NCI-H128 (cell line): Measurements from ENCODE around the gene PTPRE.
"Not testable (repeated sequence)": the region's sequence is repeated elsewhere in the genome, so short reads cannot be mapped to it uniquely, and the experiment has no call there.

Experiments
- DNase-seq: peaks from one replicate; lab custom pipeline; 2025; ENCODE audit not compliant: unreplicated experiment; lab: John Stamatoyannopoulos, UW

Gene PTPRE

DNA sequence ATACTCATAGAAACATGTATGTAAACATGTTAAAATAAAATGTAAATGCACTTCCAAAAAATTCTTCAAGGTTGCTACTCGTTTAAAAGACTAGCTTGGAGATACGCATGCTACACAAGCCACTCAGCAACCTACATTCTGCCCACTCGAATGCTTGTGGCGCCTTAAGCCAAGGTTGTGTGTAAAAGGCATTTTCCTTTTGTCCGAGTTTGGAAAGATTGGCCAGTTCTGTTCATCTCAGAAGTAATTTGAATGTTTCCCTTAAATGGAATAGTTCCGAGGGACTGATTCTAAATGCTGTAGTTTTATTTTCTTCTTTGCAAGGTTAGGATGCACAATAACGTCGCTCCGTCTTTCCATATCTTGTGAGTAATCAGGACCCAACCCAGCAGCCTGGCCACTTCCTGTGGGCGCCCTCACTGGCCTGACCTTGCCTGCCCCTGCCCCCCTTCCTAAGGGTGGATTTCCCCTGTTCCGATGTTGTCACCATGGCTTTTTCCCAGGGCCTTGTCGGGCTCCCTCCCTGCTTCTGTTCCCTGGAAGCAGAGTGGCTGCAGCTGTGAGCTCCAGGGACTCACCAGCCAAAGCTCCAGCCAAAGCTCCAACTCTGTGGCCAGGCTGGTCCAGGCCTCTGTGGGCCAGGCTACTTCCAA, 70.6 kb downstream of the PTPRE start:
- DNase-seq: no peak

DNA sequence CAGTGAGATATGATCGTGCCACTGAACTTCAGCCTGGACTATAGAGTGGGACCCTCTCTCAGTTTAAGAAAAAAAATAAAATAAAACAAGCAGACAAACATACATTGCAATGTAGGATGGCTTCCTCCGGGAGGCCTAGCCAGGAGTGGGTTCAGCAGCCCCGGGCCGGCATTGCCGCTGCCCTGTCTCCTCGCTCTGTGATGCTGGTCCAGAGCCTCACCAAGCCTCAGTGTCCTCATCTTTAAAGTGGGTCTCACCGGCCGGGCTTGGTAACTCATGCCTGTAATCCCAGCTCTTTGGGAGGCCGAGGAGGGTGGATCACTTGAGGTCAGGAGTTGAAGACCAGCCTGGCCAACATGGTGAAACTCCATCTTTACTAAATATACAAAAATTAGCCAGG, 71.6 kb downstream of the PTPRE start:
- DNase-seq: no peak

DNA sequence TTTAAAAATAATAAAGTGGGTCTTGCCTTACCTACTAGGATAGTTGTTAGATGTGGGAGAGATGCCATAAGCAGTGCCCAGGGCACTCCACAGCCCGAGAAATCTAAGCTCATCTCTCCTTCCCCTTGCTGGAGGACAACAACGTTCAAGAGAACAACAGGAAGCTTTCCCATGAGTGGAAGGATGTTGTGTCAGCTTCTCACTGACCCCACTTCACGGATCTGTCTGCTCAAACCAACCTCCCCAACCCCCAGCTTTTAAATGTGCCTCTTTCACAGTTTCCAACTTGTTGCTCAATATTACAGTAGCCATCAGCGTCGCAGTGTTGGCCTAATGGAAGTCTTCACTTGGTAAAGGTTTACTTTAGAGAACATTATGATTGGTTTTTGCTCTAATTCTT, 72.1 kb downstream of the PTPRE start:
- no peak for DNase-seq

DNA sequence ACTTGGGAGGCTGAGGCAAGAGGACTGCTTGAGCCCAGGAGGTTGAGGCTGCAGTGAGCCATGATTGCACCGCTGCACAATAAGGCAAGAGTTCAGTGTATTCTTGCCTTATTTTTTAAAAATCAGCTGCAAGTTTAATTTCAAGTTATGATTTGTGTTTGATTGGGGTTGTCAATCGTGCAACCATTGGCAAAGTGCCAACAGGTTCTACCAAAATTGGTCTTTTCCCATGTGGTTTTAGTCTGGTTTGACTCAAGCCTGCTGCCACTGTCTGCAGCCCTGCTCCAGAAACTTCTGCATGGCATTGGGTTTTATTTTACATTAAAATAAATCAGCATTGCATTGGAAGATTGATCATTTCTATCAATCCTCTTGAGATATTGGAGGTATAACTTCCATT, 72.7 kb downstream of the PTPRE start:
- no peak for DNase-seq

DNA sequence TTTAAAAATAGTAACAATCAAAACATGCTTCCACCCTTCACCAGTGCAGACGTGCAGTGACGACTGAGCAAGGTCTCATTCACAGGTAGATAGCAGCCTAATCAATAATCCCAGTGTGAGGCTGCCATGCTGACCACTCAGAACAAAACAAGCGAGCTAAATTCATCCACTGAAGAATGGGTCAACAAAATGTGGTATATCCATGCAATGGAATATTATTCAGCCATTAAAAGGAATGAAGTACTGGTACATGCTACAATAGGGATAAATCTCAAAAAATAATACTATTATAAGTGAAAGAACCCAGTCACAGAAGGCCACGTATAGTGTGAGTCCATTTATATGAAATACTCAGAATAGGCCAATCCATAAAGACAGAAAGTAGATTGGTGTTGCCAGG, 74.0 kb downstream of the PTPRE start:
- no peak for DNase-seq

DNA sequence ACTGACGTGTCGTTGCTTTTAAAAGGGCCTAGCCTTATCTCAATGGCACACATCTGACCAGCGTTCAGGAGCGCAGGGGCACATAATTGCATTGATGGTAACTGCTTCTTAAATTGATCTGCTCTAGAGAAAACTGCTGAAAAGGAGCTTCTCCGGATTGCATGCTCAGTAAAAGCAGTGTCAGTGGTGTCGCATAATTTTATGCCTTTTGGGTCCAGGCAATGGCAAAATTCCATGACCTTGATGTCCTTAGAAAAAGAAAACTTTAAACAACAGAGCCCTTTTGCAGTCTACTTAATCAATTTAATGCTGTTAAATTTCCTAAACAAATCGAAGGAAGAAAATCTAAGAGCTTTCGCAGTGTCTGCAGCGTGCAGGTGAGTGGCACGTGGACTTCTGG, 75.7 kb downstream of the PTPRE start:
- DNase-seq: no peak

GRCh38 chr10:127983344-127984100, 76.6 kb downstream of the PTPRE start:
- DNase-seq: no peak

DNA sequence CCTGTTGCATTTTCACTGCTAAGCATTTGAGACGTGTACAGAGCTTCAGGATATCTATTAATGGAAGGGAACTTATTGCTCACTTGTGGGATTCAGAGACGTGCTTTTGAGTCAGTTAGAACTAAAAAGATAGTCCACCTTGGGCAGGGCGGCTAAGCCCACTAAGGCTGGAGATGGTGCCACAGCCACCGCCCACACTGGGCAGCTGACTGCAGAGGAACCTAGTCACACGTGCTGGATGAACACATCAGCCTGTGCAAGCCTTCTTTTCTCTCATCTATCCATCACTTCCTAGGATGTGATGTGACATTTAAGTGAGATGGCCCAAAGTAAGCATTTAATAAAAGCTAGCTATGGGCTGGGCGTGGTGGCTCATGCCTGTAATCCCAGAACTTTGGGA, 78.0 kb downstream of the PTPRE start:
- DNase-seq: no peak

- DNase-seq: no peak
These were observed 79.9 kb downstream of the PTPRE start for GRCh38 chr10:127986531-127987466.

DNA sequence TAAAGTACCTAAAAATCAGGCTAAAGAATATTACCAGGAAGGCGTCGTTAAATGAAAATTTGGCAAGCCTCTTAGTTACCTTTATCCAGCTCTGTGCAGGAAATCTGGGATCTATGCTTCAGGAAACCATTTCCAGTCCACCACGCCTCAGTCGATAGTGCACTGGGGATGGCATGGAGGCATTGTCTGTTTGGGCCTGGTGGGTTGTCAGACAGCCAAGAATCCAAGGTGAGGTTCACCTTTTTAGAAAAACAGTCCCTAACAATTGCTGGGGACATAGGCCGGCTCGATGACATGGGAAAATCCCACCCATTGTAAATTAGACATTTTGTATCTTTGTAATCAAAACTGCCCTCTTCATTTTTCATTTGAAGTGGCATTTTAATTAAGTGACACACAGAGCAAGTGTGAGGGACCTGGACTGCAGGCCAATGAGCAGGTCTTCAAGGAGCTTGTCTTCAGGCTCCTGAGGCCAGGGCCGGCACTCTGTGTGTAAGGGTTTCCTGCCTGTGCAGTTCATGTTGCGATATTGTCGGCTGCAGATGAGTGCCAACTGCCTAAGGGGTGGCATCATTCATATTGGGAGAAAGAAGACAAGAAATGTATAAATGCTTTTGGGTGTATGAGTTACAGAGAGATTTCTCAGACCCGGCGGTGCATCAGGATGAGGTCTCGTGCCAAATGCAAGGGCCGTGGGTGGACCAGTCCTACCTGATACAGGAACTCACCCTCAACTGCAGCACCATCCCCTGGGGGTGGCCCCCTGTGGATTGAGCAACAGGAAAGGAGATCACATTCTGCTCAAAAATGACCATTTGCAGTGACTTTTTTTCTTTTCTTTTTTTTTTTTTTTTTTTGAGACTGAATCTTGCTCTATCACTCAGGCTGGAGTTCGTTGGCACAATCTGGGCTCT, 80.8 kb downstream of the PTPRE start:
- no peak for DNase-seq

DNA sequence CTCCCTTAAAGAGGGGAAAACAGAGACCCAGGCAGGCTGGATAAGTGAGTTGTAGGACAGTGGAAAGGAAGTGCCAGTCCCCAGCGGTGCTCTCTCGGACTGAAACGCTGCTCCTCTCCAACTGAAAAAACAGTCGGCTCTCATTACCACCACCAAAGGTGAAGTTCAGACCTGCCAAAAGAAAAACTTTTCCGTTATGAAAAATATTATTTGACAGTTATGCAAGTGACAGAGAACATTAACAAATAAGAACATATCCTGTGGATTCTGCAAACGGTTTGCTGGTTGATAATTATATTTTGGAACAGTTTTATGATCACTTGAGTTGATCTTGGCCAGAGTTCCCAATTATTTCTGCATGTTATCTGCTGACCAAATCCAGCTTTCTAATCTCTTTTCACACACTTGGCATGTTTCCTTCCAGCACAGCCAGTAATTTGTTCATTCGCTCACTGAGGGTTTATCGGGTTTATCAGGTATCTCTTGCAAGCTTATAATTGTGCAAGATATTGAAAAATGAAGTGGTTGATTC, 82.6 kb downstream of the PTPRE start:
- no peak for DNase-seq

GRCh38 chr10:127990132-127990788, 83.4 kb downstream of the PTPRE start:
- DNase-seq: not testable (repeated sequence)

- DNase-seq: no peak
These were observed 84.1 kb downstream of the PTPRE start for GRCh38 chr10:127990846-127991542.

GRCh38 chr10:127991543-127992255, 84.8 kb downstream of the PTPRE start:
- no peak for DNase-seq

- DNase-seq: no peak
These were observed 85.5 kb downstream of the PTPRE start for GRCh38 chr10:127992376-127992775.

GRCh38 chr10:127993056-127993690, 86.3 kb downstream of the PTPRE start:
- no peak for DNase-seq

DNA sequence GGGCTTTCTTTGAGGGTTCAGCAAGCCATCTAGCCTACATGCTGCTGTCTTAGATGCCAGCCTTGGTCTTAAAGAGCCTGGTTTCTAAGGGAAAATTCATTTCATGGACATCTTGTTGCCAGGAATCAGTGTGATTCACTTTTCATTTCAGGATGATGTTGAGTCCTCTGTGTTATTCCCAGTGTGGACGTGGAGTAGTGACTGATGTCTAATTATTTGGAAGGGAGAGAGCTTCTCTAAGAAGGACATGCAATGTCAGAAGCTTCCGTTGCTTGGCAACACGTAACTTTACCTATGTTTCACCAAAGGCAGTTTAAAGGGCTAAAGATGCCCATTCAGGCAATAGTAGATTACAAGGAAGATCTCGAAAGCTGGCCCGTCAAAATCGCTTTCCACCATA, 89.0 kb downstream of the PTPRE start:
- DNase-seq: no peak

GRCh38 chr10:127996586-127996985, 89.7 kb downstream of the PTPRE start:
- DNase-seq: no peak
